GM19043 (cell line): ENCODE data around the gene MEG3.
"Not testable (repeated sequence)": the region's sequence is repeated elsewhere in the genome, so short reads cannot be mapped to it uniquely, and the experiment has no call there.

Experiments used
- ATAC-seq: cut with Tn5 transposase; IDR thresholded peaks from one replicate; pipeline ENCODE4 v1.9.1; 2021; ENCODE audit warnings: low read depth; ENCODE audit not compliant: unreplicated experiment

The MEG3 gene

DNA sequence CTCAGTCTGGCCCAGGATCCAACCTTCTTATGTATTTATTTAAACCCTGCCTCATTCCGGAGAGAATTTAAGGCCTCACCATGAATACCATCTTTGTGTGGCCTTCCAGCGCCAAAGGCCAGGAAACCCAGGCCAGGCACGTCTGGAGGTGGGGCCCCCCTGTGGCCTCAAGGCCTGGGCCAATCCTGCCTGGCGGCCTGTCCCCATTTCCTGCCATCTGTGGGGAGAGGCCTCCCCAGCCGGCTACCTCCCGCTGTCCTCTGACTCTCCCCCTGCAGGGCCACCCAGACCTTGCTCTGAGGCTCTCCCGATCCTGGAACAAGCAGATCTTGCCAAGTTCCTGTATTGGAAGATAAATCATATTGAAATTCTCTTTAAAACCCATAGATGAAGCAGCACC is 37.4 kb upstream of the MEG3 start:
- no peak for ATAC-seq

DNA sequence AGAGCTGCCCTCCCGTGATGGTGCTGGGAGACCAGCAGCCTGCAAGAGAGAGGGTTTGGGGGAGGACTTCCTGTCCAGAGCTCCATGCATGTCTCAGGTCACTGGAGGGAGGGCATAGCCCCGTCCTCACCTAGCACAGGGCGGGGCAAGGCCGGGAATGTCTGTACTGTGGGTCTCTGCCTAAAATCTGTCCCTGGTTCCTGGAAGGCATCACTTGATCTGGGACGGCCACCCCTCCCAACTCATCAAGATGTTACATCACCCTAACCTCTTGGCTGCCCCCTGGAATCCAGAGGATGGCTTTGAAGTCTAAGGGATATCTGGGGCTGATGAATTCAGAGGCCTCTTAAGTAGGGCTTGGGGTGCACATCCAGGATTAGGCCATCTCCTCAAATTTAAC is 37.0 kb upstream of the MEG3 start:
- no peak for ATAC-seq

DNA sequence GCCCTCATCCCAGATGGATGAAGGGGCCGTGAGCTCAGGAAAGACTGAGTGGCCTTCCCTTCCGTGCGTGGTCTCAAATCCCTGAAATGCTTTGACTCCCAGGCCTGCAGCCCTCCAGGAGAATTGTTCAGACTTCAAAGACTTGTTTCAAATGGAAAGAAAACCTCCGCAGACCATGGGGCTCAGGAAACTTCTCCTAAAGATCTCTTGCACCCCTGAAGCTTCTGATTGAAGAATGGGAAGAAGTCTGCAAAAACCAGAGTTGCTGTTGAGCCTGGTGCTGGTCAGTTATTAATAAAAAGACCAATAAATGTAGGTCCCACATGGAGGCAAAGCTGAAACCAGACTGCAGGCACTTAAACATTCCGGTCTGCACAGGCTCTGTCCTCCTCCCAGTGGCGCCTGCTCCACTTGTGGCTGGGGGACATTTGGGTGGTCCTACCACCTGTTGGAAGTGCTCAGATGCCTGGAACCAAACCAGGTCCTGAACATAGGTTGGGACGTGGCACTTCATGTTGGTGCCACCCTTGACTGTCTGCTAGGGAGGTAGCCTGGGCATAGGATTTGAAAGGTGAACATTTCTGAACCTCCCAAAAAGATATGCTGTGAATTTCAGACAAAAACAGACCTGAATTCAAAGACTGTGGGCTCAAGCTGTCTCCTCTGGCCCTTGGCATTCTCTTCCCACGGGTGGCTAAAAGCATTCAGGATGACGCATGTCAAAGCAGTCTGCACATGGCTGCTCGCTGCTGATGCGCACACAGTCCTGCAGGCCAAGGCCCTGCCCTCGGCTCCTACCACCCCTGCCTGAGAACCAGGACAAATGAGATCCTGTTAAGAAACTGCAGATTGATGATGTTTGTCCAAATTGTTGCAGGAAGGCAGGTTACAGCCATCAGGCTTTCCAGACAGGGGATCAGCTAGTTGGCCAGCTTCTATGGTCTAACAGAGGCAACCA is 36.2 kb upstream of the MEG3 start:
- no peak for ATAC-seq

- no peak for ATAC-seq
Measured at GRCh38 chr14:100790502-100791347, 35.2 kb upstream of the MEG3 start.

DNA sequence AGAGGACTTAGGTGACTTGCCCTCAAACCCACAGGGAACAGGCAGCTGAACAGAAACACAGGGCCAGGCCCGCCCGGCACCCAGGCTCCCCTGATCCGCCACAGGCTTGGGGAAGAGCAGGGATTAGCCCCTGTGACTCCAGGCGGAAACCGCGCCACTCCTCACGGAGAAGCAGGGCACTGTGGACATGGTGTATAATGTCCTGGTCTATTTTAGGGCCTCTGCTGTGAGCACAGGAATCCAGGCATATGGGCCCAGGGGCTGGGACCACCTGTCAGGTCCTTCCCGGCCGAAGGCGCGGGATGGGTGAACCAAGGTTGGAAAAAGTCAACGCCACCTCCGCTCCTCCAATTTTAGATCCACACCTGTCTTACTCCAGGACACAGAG is 34.6 kb upstream of the MEG3 start:
- no peak for ATAC-seq

DNA sequence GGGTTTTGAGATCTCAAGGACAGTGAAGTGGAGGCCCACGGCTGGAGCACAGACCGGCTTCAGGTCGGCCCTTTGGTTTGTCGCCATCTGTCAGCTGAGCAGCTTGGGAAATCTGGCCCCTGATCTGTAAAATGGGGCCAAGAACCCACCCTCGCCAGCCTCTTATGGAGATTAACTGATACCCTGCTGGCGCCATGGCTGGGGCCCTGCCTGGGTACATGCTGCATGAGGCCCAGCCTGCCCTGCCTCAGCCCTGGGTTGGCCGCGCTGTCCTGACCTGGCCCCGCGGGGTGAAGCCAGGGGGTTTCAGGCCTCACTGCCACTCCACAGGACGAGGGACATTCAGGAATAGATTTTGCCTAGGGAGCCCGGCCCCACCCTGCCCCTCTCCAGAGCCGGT is 33.9 kb upstream of the MEG3 start:
- ATAC-seq: no peak

DNA sequence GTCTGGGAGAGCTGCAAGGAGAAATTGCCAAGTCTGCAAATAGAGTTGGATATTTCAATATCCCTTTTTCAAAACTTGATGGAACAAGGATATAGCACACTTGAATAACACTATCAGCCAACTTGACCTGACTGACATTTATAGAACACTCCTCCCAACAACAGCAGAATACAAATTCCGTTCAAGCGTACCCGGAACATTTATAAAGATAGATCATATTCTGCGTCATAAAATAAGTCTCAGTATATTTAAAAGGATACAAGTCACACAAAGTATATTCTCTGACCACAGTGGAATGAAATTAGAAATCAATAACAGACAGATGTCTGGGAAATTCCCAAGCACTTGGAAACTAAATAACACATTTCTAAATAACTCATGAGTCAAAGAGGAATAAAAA is 29.0 kb upstream of the MEG3 start:
- no peak for ATAC-seq

- ATAC-seq: no peak
Measured at GRCh38 chr14:100800041-100800440, 25.9 kb upstream of the MEG3 start.

DNA sequence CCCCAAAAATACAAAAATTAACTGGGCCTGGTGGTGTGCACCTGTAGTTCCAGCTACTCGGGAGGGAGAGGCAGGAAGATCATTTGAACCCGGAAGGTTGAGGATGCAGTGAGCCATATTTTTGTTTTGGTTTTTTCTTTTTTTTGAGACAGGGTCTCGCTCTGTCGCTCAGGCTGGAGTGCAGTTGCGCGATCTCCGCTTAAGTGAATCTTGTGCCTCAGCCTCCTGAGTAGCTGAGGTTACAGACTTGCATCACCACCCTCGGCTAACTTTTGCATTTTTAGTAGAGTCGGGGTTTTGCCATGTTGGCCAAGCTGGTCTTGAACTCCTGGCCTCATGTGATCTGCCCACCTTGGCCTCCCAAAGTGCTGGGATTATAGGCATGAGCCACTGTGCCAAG is 24.5 kb upstream of the MEG3 start:
- not testable (repeated sequence) for ATAC-seq

DNA sequence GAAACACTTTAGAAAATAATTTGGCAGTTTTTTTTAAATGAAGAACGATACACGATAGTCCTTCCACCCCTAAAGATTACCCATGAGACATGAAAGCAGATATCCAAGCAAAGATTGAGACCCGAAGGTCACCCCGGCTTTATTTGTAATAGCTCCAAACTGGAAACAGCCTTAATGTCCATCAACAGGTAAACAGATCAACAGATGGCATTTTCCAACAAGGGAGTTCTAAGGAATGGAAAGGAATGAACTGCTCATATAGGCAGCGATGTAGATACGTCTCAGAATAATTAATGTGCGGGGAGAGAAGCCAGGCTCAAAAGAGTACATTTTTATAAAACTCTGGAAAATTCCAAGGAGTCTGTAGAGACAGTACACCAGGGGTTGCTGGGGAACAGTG is 23.7 kb upstream of the MEG3 start:
- no peak for ATAC-seq

- no peak for ATAC-seq
Measured at GRCh38 chr14:100802766-100803165, 23.2 kb upstream of the MEG3 start.

DNA sequence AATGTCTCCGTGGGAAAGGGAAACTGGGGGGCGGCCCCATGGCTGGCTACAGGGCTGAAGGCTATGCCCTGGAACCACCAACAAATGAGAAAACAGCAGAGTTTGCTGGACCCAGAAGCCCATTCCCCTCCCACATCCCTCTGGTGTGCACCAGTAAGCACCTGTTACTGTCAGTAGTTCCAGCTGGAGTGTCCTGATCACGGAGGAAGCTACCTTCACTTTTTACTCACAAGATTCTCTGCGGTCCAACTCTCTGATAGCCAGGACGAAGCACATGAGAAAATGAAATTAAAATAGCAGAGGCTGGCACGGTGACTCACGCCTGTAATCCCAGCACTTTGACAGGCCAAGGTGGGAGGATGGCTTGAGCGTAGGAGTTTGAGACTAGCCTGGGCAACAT is 22.7 kb upstream of the MEG3 start:
- ATAC-seq: no peak

GRCh38 chr14:100803676-100804075 is 22.2 kb upstream of the MEG3 start:
- no peak for ATAC-seq

- no peak for ATAC-seq
Measured at GRCh38 chr14:100804138-100804537, 21.8 kb upstream of the MEG3 start.

- no peak for ATAC-seq
Measured at GRCh38 chr14:100804558-100805309, 21.2 kb upstream of the MEG3 start.

DNA sequence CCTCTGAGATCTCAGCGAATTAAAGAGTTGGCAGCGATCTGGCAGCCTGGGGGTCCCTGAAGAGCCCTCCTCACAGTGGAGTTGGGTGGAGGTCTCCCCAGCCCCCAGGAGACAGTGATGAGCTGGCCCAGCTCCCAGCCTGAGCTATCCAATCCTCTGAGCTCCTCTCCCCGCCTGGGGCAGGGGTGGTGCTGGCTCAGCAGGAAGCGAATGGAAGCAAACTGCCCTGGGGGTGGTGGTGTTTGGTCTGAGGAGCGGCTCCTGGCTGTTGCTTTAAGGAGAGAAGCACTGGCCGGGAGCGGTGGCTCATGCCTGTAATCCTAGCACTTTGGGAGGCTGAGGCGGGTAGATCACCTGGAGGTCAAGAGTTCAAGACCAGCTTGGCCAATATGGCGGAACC is 19.5 kb upstream of the MEG3 start:
- no peak for ATAC-seq

GRCh38 chr14:100807496-100807895 is 18.4 kb upstream of the MEG3 start:
- ATAC-seq: no peak

DNA sequence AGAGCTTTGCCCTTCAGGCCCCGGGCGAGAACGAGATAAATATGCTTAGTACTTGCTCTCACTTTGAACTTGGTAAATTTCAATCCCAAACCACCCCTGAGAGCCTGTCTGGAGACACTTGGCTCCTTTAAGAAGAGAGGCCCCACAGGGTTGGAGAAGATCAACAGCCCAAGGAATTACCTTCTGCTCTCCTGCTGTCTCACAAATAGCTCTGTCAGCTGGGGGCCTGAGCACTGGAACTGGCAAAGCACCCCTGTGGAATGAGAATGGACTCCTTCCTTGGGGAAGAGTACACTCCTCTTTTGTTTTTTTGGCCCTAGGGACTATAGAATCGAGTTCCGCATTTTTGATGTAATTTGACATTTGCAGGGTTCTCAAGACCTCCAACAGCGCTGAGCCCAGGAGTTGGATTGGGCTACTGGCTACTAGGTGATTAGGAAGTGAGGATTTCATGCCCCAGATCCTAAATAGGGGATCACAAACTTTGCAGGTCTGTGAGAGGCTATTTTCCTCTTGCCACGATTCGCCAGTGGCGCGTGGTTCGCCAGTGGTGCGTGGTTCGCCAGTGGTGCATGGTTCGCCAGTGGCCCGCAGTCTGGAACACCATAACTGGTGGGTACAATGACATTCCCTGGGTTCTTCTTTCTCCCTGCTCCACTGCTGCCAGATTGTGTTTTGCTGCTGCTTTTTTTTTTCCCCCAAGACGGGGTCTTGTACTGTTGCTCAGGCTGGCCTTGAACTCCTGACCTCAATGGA is 17.8 kb upstream of the MEG3 start:
- ATAC-seq: no peak

DNA sequence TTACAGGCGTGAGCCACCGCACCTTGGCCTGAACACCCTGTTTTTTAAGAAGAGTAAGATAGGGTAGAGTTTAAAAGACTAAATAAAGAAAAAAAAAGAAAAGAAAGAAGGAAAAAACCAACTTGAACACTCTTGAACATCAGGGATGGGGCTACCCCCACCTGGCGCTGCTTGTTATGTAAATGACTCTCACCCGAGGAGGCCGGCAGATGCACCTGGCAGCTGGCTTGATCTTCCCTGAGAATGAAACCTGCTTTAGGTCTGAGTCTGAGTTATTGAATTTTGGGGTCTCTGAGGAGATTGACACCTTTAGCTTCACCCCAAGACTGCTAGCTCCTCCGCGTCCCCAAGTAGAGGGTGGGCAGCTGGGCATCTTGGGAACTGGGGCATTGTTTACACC is 15.5 kb upstream of the MEG3 start:
- ATAC-seq: no peak

DNA sequence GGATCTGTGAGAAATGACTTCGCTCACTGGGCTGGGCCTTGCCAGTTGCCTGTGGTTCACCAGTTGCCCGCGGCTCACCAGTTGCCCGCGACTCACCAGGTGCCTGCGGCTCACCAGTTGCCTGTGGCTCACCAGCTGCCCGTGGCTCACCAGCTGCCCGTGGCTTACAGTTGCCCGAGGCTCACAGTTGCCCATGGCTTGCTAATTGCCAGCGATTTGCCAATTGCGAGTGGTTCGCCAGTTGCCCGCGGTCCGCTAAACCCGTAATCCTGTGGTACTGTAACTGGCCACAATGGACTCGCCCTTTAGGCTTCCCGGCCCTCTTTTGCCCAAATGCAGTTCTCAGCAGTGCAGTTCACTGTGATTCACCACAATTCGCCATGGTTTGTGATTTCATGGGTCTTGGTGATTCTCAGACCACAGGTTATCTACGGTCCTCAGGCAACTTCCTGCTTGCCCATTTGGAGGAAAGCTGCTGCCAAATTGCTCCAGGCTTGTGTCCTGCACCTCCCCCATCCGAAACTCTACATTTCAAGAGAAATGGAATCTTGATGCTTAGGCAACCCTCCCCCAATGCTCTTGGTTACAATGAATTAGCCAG is 15.0 kb upstream of the MEG3 start:
- no peak for ATAC-seq
